ENCODE data around the gene EAPP. TPM values are rescaled to one million over a fixed set of nuclear protein-coding genes. Genes with fewer than 3 reads are reported as not detected.
"Not testable (repeated sequence)": the region's sequence is repeated elsewhere in the genome, so short reads cannot be mapped to it uniquely, and the experiment has no call there.

EAPP gene
- total RNA-seq, 1 experiment from 2014 or later, result 69.4 TPM

GRCh38 chr14:34501004-34501580 is 38.4 kb downstream of the EAPP start:
- in situ Hi-C loops (cut with HindIII; ENCODE audit: low pct_unique_long_range_greater_than_20kb, low sequenced_read_pairs), result no loop called here
- no peak for DNase-seq (ENCODE audit: low read depth, low spot score)

- DNase-seq (ENCODE audit: low read depth, low spot score), result peak; percentile 68
- in situ Hi-C loops (cut with HindIII; ENCODE audit: low pct_unique_long_range_greater_than_20kb, low sequenced_read_pairs), result no loop called here
Measured at GRCh38 chr14:34498684-34499412, 40.7 kb downstream of the EAPP start.

- peak; percentile 99 for DNase-seq (ENCODE audit: low read depth, low spot score)
- in situ Hi-C loops (cut with HindIII; ENCODE audit: low pct_unique_long_range_greater_than_20kb, low sequenced_read_pairs), result no loop called here
Measured at GRCh38 chr14:34496679-34497513, 42.6 kb downstream of the EAPP start.

DNA sequence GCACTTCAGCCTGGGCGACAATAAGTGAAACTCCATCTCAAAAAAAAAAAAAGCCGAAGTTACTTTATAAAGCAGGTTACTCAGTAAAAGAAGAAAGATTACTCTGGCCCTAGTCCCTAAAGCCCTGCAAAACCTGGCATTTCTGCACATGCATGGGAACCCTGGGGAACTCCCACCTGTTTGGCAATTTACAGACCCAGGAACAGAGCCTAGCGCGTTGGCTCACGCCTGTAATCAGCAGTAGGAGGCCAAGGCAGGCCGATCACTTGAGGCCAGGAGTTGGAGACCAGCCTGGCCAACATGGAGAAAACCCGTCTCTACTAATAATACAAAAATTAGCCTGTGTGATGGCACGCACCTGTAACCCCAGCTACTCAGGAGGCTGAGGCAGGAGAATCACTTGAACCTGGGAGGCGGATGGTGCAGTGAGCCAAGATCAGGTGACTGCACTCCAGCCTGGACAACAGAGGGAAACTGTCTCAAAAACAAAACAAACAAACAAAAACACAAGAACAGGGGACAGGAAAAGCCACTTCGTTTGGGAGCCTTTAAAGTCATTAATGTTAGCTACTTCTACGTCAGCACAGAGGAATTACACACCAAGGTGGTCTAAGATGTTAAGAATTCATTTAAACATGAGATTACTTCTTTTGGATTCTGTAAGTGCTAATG is 43.4 kb downstream of the EAPP start:
- in situ Hi-C loops (cut with HindIII; ENCODE audit: low pct_unique_long_range_greater_than_20kb, low sequenced_read_pairs), result no loop called here
- DNase-seq (ENCODE audit: low read depth, low spot score), result no peak

- in situ Hi-C loops (cut with HindIII; ENCODE audit: low pct_unique_long_range_greater_than_20kb, low sequenced_read_pairs), result no loop called here
- no peak for DNase-seq (ENCODE audit: low read depth, low spot score)
Measured at GRCh38 chr14:34489324-34489723, 50.2 kb downstream of the EAPP start.

- DNase-seq (ENCODE audit: low read depth, low spot score), result no peak
- in situ Hi-C loops (cut with HindIII; ENCODE audit: low pct_unique_long_range_greater_than_20kb, low sequenced_read_pairs), result no loop called here
Measured at GRCh38 chr14:34488528-34488927, 51.0 kb downstream of the EAPP start.

GRCh38 chr14:34484726-34485125 is 54.8 kb downstream of the EAPP start:
- in situ Hi-C loops (cut with HindIII; ENCODE audit: low pct_unique_long_range_greater_than_20kb, low sequenced_read_pairs), result no loop called here
- no peak for DNase-seq (ENCODE audit: low read depth, low spot score)

GRCh38 chr14:34482463-34482862 is 57.0 kb downstream of the EAPP start:
- DNase-seq (ENCODE audit: low read depth, low spot score), result no peak
- in situ Hi-C loops (cut with HindIII; ENCODE audit: low pct_unique_long_range_greater_than_20kb, low sequenced_read_pairs), result no loop called here

DNA sequence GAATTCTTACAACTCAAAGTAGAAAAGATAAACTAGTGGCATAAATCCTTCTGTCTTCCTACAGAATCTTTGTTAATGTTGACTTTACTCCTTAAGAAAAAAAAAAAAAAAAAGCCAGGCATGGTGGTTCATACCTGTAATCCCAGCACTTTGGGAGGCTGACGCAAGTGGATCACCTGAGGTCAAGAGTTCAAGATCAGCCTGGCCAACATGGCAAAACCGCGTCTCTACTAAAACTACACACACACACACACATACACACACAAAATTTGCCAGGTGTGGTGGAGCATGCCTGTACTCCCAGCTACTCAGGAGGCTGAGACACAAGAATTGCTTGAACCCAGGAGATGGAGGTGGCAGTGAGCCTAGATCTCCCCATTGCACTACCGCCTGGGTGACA is 59.8 kb downstream of the EAPP start:
- in situ Hi-C loops (cut with HindIII; ENCODE audit: low pct_unique_long_range_greater_than_20kb, low sequenced_read_pairs), result no loop called here
- DNase-seq (ENCODE audit: low read depth, low spot score), result no peak

- in situ Hi-C loops (cut with HindIII; ENCODE audit: low pct_unique_long_range_greater_than_20kb, low sequenced_read_pairs), result no loop called here
- no peak for DNase-seq (ENCODE audit: low read depth, low spot score)
Measured at GRCh38 chr14:34478261-34478660, 61.2 kb downstream of the EAPP start.

- in situ Hi-C loops (cut with HindIII; ENCODE audit: low pct_unique_long_range_greater_than_20kb, low sequenced_read_pairs); DNase-seq (ENCODE audit: low read depth, low spot score): not testable (repeated sequence)
Measured at GRCh38 chr14:34476036-34476435, 63.5 kb downstream of the EAPP start.

DNA sequence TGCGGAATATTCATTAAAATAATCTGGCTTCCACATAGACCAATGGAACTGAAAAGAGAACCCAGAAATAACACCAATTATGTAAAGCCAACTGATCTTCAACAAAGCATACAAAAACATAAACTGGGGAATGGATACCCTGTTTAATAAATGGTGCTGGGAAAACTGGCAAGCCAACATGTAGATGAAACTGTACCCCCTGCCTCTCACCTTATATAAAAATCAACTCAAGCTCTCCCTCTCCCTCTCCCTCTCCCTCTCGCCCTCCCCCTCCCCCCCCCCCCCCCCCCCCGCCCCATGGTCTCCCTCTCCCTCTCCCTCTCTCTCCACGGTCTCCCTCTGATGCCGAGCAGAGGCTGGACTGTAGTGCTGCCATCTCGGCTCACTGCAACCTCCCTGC is 64.3 kb downstream of the EAPP start:
- DNase-seq (ENCODE audit: low read depth, low spot score), result no peak
- in situ Hi-C loops (cut with HindIII; ENCODE audit: low pct_unique_long_range_greater_than_20kb, low sequenced_read_pairs), result no loop called here

DNA sequence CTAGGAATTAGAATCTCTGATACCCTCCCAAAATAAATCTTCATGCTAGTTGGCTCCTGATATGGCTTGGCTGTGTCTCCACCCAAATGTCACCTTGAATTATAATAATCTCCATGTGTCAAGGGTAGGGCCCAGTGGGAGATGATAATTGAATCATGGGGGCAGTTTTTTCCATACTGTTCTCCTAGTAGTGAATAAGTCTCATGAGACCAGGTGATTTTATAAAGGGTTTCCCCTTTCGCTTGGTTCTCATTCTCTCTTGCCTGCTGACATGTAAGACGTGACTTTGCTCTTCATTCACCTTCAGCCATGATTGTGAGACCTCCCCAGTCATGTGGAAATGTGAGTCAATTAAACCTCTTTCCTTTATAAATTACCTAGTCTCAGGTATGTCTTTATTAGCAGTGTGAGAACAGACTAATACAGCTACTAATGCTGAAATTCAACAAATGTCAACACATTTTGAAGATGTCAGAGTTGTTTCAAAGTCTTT is 65.3 kb downstream of the EAPP start:
- no peak for DNase-seq (ENCODE audit: low read depth, low spot score)
- in situ Hi-C loops (cut with HindIII; ENCODE audit: low pct_unique_long_range_greater_than_20kb, low sequenced_read_pairs), result no loop called here

DNA sequence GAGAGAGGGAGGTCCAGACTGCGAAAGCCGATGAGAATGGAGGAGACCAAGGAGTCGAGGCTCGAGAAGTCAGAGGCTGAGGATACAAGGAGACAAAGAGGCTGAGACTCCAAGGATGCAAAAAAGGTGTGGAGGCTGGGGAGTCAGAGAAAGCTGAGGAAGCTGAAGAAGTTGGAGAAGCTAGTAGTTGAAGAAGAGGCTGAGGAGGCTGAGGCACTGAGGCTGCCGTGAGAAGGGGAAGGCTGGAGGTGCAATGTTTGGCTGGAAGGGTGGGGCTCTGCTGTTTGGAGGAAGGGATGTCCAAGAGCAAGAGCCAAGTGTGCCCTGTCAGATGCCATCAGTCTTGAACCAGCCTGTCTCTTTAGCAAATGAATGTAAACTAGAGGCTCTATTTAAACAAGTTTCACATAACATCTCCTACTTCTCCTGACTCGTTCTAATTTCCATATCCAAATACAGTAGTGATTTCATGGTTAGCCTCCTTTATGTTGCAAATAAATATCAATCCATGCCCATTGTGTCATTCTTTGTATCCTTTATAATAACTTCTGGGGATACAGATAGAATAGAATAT is 66.7 kb downstream of the EAPP start:
- no peak for DNase-seq (ENCODE audit: low read depth, low spot score)
- in situ Hi-C loops (cut with HindIII; ENCODE audit: low pct_unique_long_range_greater_than_20kb, low sequenced_read_pairs), result no loop called here

- in situ Hi-C loops (cut with HindIII; ENCODE audit: low pct_unique_long_range_greater_than_20kb, low sequenced_read_pairs), result no loop called here
Measured at GRCh38 chr14:34470319-34470718, 69.2 kb downstream of the EAPP start.

DNA sequence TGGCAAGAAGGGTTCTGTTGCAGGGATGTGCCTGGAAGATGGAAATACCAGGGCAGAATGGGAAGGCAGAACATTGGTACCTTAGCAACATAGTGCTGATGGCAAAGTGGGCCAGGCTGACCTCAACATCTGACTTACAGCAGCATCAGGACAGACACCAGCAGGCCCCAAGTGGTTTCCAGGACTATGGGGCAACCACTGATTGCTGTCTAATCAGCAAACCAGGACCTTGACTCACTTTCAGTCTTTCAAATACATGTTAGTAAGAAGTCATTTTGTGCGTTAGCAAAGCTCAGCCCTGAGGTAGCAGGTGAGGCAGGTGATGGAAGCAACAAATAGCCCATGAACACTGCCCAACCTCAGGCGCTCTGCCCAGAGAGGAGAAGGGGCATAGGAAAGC is 72.8 kb downstream of the EAPP start:
- in situ Hi-C loops (cut with HindIII; ENCODE audit: low pct_unique_long_range_greater_than_20kb, low sequenced_read_pairs), result no loop called here
- no peak for DNase-seq (ENCODE audit: low read depth, low spot score)

More at GRCh38 chr14:34470319-34470718, 69.2 kb downstream of the EAPP start:
- DNase-seq (ENCODE audit: low read depth, low spot score), result no peak
